GM19324 (cell line): ENCODE data around the gene DIAPH1.

Experiments
- ATAC-seq: cut with Tn5 transposase; IDR thresholded peaks from one replicate; pipeline ENCODE4 v1.9.1; 2021; ENCODE audit warnings: mild to moderate bottlenecking, moderate library complexity; ENCODE audit not compliant: unreplicated experiment, low FRiP score

Gene DIAPH1

DNA sequence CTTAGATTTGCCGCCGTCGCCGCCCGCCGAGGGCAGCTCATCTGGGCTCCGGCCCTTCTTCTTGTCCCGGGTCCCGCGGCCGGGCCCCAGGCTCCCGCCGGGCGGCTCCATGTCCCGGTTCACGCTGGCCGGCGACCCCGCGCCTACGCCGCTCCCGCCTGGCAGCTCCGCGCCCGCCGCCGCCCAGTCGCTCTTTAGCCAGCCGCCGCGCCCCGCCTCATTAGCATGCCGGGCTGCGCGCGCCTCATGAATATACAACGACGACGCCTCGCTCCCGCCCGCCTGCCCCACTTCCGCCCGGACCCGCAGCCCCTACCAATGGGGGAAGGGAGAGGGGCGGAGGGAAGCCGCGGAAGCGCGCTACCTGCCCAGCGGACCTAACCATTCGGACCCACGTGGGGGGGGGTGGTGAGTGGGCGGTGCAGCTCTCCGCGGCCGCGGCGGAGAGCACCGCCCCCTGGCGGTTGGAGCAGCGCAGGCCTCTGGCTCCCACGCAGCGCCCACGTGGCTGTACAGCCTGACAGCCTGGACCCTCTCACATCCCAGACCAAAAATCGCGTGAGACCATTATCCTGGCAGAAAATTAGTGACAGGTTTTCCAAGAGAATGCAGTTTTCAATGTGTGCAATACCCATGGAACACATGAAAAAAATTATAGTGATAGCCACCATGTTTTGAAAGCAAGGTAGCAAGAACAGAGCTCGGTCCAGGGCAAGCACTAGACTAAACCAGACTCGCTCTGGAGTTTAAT is at the start of gene DIAPH1:
Gene DIAPH1, minus strand, starts transcription at position 197 of the 751 bp plus-strand sequence. Its CDS starts 86 bp downstream, at position 111.
- peak; percentile 90 for ATAC-seq

DNA sequence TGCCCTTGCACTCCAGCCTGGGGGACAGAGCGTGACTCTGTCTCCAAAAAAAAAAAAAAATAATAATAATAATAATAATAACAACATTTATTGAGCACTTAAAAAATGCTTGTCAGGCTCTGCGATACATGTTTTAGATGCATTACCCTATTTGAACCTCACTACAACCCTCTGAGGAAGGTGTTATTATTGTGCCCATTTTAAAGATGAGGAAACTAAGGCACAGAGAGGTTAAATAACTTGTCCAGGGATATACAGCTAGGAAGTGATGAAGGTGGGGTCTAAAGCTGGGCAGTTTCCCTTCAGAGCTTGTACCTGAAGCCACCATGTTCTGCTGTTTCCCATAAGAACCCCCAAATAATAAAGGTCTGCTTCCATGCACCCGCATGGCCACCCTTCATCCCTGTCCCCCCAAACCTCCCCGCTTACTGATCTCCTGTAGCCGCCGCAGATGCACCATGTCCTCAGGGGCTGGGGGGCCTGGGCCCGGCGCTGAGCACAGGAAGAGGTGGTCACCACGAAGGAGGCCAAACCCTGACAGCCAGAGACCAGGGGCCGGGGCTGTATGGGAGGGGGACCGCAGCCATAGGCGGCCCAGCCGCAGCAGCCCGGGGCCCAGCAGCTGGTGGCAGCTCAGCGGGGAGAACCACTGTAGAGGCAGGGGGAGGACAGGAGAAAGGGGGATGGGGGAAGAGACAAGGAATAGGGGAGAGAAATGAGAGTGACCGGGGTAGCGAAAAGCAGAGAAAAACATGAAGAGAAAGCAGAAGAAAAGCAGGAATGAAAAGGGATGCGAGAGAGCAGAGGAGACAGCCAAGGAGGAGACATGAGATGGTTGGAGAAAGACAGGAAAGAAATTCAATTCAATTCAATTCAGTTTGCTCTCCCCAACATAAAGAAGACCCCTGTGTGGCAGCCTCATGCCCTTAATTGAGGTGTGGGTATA is 47.5 kb upstream of the DIAPH1 start:
- no peak for ATAC-seq

DNA sequence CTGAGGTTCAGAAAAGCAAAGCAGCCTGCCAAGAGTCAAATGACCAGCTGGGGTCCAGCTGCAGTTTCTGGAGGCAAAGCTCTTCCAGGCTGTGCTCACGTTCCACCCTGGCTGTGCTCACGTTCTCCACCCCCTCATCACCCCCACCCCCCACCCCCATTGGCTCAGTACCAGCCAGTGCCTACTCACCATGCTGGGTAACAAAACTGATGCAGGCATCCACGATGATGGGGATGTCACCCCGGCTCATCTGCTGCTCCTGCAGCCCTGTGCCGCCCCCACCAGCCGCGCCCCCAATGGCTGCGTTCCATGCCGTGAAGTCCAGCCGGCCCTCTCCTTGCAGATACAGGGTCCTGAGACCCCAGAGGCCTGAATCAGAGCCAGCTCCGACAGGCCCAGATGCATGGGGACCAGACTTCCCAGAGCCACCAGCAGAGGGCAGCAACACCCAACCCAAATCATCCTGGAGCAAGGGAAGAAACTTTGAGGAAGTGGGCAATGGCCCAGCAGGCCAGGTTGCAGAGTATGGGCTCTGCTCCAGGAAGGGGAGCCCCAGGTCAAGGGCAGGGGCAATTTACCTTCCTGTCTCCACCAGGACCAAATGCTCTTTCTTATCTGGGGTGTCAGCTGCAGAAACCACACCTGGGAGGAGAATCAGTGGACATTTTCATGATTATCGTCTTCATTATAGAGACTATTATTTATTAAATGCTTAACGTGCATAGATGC is 46.1 kb upstream of the DIAPH1 start:
- ATAC-seq: peak; percentile 85

DNA sequence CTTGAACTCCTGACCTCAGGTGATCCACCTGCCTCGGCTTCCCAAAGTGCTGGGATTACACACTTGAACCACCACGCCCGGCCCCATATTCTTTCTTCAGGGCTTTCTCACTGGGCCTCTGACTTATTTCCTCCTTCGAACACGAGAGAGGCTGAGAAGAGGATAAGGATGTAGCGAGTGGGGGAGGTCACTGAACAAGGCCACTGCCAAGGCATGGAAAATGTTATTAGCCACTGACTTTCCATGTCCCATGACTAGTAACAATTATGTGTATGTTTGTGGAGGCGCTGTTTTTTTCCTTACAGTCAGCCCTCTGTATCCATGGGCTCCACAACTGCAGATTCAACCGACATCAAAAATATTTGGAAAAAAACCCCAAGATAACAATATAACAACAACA is 44.7 kb upstream of the DIAPH1 start:
- ATAC-seq: no peak

DNA sequence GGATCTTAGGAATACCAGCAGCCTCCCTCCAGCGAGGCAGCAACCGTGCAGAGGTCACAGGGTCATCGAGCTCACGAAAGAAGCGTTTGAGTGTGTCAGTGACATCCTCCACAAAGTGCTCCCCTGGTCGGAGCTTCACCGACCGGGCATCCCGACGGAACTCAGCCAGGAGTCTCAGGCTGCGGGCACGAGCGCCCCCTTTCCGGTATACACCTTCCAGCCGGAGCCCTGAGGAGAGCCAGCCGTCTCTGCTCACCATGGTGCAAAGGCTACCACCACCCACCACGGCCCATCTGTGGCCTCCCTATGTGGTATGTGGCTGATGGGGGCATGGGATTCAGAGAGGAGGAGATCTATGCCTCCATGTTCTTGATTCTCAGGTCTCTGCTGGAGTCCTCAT is 43.2 kb upstream of the DIAPH1 start:
- no peak for ATAC-seq

DNA sequence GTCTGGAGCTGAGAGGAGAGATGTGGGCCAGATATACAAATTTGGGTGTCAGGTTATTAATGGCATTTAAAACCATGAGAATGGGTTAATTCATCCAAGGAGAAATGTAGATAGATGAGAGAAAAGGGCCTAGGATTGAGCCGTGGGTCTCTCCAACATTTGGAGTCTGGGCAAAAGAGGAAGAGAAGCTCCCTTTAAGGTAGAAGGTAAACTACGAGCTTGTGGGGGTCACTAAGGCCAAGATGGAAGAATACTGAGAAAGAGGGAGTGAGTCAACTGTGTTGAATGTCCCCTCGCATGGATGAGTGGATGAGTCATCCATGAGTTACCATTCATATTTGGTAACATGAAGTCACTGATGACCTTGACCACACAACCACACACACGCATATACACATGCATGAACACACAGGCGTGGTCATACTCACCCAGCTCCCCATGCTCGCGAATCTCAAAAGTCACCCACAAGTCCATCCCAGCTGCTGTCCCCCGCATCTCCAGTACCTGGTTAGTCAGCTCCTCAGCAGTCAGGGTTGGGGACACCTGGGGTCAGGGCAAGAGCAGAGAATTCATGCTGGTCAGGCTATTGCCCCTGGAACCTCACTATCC is 39.2 kb upstream of the DIAPH1 start:
- ATAC-seq: no peak

DNA sequence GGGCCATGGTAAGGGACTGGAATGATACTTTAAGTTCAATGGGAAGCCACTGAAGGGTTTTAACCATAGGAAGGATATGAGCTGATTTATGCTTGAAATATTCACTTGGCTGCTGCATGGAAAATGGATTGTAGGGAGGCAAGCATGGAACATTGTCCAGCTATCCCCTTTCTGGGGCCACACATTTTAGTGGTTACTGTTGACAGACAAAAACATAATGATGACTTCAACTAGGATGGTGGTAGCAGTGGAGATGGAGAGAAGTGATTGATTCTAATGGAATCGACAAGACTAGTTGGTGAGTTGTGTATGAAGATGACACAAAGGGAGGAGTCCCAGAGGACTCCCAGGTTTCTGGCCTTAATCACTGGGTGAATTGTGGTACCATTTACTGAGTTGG is 38.6 kb upstream of the DIAPH1 start:
- ATAC-seq: no peak

DNA sequence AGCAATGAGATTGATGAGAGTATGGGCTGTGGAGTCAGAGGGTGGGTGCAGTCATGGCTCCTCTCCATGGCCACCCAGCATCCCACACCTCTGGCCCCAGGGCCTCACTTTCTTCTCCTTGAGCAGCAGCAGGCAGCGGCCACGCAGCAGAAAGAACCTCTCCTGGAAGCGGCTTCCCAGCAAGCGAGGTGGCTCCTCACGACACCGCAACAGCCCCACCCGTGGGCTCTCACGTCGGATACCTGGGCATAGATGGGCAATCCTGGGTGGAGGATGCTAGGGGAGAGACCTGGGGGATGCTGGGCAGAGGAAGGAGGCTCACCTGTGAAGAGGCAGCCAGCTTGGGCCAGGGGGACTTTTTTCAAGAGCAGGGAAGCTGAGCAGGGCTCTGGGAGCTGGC is 37.6 kb upstream of the DIAPH1 start:
- no peak for ATAC-seq

DNA sequence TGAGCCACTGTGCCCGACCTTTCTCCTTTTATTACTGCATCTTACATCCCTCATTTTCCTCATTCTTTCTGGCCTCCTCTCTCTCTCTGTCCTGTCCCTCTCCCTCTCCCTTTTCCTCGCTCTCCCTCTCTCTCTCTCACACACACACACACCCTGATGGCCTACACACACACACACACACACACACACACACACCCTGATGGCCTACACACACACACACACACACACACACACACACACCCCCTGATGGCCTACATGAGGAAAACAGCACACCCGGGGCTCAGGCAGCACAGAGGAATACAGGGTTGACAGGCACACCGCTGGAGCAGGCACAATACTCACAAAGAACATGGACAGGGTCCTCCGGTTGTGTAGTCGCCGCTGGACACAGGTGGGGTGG is 36.2 kb upstream of the DIAPH1 start:
- ATAC-seq: no peak

DNA sequence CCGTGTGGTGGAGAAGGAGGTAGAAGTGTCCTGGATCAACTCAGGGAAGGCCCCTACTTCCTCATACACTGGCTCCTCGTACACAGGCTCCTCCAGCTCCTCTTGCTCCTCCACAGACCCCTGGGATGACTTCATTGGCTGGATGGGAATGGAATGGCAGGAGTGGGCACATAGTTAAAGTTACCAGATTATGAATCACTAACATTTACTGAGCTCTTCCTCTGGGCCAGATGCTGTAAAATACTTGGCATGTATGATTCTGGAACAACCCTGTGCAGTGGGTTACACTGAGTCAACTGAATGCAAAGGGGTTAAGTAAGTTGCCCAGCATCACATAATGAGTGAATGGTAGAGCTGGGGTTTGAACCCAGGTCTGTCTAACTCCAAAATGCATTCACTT is 35.5 kb upstream of the DIAPH1 start:
- ATAC-seq: no peak

DNA sequence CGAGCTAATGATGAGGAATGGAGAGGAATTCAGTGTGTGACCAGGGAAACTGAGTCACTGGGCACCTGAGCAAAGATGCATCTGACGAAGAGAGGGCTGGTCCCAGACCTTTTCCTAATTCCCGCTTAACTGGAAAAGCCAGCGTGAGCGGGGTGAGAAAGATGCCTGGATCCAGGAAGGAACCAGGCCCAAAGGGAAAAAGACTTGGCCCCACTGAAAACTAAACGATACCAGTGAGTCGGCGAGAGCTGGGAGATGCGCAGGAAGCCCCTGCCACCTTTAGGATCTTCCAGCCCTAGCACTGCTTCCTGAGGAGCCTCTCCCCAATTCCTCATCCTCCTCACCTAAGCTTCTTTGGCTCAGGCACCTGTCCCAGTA is 32.9 kb upstream of the DIAPH1 start:
- ATAC-seq: no peak

DNA sequence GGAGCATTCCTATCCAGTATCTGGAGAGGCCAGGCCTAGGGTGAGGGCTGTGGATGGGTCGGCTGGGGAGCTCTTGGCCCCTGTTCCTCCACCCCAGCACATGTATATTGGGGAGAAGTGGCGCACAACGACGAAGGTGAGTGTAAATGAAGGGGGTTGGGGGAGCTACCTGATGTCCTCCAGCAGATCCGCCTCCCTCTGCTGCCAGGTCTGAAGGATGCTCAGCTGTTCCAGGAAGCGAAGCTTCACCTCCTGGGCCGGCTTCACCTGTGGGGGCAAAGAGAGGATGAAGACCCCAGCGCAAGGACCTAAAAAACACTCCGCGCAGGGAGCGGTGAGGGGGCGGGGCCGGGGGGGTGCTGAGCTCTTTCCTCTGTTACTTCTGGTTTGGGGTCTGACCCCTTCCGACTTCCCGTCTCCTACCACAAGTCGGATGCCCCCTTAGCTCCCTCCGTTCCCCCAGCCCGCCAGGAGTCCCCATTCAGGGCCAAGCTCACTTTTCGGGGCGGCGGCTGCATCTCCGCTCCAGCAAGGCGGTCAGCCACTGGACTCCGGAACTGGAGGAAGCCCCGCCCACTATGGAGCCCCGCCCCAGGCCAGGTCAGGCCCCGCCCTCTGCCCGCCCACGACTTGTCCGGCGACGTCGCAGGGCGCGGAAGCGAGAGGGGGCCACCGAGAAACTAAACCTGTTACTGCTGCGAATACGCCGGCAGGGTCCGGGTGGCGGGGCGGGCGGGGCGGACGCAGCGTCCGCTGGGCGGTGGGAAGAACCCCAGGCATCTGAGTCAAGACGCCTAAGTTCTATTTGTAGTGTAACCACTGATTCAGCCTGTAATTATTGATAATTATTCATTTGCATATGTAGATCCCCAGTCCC is 32.3 kb upstream of the DIAPH1 start, which contains the start of gene FCHSD1:
Gene FCHSD1, minus strand, starts transcription at position 568 of the 877 bp plus-strand sequence. Its CDS starts 50 bp downstream, at position 518.
- ATAC-seq: peak; percentile 97

DNA sequence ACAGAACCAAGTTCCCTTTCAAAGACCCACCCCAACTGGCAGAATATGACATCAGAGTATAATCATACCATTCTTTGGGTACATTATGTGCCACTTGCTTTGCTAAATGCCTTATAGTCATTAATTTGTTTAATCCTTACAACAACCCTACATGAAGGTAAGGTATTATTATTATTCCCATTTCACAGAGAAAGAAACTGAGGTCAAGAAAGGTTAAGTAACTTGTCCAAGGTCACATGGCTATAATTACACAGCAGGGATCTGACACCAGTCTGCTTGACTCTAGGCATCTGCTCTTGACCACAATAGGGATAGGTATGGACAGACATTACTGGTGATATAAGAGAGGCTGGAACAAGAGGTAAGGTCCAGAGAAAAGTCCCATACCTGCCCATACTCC is 31.2 kb upstream of the DIAPH1 start:
- ATAC-seq: no peak

DNA sequence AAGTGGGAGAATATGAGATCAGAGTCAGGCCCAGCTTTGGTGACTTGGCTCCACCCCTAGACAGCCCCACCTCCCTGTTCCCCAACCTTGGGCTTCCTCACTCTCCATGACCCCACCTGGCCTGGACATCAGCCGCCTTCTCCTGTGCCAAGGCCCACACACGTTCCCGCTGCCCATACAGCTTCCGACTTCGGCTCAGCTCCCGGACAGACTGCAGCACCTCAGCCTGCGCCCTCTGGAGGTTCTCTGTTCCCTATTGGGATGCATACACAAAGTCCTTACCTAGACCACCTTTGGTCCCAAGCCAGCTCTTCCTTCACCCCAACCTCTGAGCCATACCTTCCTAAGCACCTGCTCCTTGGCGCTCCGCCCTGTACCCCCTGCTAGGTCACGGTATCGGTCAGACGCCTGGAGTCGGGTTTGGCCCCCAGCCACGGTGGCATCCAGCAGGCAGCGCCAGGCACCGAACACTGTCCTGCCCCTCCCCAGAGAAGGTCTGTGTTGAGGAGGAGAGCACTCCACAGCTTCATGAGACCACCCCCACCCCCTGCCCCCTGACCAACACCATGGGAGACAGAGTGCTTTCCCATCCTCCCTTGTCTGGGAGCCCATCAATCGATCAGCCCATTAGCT is 30.4 kb upstream of the DIAPH1 start:
- ATAC-seq: no peak

DNA sequence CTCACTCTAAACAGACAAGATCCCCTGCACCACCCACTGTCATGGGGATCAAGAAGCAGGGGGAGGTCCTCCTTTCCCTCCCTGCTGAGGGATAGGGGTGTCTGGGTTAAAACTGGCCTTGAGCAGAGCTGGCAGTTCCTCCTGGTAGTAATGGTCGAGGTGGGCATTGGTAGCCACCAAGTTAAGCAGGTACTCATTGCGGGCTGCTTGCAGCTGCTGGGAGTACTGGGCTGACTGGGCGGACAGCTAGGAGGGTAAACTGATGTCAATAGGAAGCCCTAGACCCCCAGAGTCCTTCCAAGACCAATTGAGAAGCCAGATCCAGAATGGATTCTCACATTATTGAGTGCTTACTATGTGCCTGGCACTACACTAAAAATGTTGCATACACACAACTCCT is 29.1 kb upstream of the DIAPH1 start:
- no peak for ATAC-seq

DNA sequence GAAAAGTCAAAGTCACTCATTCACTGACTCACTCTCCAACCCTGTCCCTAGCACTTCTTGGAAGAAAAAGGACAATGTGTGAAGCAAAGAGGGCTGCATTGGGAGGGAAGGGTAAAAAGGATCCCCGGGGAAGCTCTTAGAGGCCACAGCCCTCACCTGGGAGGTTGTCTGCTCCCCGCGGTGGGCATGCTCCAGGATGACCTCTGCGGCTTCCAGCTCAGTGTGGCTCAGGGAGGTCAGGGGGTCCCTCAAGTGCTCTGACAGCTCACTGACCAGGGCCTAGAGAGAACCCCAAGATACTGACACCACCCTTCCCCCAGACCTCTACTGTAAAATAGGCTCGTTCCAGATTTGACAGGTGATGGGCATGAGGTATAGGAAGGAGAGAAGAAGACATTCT is 28.4 kb upstream of the DIAPH1 start:
- no peak for ATAC-seq

DNA sequence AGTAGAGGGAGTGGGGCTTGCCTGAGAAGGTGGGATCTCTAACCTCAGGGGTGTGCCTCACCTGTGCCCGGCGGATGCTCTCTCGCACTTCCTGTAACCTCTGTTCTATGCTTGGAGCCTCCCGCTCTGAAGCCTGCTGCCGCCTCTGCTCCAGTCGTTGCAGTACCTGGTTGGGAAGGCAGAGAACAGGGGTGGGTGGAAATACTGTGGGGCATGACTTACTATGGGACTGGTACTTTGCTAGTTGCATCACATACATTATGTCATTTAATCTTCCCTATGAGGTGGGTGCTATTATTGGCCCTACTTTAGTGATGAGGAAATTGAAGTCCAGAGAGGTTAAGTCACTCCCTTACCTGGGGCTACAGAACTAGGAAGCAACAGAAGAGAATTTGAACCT is 27.2 kb upstream of the DIAPH1 start:
- ATAC-seq: no peak

DNA sequence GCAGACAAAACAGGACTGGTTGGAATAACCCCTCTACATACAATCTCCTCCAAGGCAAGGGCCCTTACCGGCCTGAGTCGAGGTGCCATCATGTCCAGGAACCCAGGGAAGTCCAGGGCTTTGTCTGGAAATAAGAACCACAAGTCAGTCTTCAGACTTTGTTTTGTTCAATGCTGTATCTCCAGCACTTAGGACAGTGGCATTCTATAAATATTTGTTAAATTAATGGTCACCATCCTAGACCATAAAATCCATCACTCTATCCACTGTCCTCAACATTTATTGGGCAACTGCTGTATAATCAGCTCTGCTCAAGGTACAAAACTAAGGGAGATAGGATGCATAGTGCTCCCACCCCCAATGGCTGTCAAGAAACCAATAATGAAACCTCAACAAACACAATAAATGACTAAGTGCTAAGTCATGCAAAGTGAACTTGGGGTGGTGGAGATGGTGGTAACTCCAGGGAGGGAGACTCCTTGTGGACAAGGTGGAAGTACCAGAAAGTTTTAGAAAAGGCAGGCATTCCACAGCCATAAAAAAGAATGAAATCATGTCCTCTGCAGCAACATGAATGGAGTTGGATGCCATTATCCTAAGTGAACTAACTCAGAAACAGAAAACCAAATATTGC is 23.0 kb upstream of the DIAPH1 start:
- ATAC-seq: no peak

DNA sequence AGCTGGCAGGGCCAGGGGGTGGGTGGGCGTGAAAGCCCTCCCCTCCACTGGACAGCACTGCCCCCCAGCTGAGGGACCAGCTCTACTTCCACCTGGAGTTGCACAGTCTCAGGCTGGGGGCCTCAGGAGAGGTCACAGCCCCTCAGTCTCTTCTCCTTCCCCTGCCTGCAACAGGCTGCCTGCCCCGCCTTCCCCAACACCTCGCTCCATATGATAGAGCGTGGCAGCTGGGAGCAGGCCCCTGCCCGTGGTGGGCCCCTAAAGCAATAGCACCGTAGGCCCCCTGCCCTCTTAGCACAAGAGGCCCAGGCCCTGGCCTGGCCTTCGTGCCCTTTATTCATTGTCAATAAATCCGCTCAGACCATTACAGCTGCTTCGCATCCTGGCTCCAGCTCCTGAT is 21.9 kb upstream of the DIAPH1 start:
- ATAC-seq: no peak
